CD4-positive, alpha-beta T cell treated with Interleukin-6 for 4 hours (primary cell): ENCODE data around the gene PTPRN2.
"Not testable (repeated sequence)": the region's sequence is repeated elsewhere in the genome, so short reads cannot be mapped to it uniquely, and the experiment has no call there.

Experiments used
- DNase-seq: peaks from one replicate; pipeline ENCODE4 v3.0.0-alpha.2; 2020; ENCODE audit warnings: mixed read lengths

The PTPRN2 gene

DNA sequence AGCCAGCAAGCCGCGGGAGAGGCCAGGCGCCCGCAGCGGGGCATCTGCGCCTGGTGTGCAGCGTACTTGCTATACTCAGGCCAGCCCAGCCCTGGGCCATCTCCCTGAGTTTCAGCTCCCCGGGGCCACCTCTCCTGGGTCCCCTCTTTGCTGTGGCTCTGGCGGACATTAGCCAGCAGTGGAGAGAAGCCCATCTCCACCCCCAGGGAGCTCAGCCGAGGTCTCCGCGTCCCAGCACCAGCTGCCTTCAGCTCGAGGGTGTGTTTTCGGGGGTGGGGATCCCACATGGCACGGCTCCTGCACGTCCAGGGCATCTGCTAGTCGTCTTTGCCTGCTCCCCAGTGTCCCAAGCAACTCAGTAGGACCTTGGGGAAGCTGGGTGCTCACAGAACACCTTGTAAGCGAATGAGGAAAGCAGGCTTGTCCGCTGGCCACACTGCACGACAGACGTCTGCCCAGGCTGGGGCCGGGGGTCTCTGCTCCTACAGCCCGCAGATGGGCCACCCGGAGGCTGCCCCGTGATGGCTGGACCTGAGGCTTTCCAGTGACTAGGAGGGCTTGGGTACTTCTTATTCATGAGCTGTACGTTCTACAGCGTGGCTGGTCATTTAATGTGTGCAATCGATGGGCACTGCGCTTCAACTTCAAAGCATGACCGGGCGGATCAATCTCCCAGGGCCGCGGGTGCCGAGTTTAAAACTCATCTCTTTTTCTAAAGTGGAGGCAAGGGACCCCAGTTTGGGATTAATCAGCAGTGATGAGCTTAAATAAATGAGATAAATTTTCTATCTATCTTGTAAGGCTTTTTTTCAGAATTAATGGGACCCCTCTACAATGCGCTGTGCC, 795.2 kb downstream of the PTPRN2 start:
- DNase-seq = no peak

DNA sequence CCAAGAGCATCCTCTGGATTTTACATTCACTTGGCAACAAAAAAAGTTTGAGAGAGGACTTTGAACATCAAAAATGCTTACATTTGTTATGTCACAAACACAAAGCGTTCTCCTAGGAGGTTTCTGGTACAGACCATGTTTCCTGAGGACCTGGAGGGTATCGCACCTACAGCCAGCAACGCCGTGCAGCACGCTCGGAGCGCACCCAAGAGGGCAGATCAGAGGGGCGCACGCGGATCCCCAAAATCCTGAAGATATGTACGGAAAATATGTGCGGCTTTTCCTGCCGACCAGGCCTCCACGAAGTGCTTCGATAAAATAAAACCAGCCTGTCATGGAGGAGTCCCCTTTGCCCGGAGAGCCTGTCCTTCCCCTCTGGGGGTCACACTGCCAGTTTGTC, 796.0 kb downstream of the PTPRN2 start:
- DNase-seq = no peak

- no peak for DNase-seq
These were observed 796.4 kb downstream of the PTPRN2 start for GRCh38 chr7:157791261-157791660.

- no peak for DNase-seq
These were observed 797.7 kb downstream of the PTPRN2 start for GRCh38 chr7:157789942-157790341.

DNA sequence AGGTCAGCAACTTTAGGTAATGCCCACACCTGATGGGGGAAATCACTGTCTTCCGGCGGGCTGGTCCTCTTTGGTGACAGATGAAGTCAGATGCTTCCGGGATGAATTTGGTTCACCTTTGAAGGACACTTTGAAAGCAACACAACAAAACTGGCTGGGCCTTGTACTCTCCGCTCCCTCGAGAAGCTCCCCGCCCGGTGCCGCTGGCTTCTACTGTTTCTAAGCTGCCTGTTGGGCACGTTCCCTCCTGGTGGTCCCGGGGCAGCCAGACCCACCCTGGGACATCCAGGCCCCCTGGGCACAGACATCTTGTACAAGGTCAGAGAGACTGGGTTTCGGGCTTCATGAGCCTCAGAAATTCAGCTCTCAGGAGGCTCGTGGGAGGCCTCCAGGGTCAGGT, 798.5 kb downstream of the PTPRN2 start:
- no peak for DNase-seq

DNA sequence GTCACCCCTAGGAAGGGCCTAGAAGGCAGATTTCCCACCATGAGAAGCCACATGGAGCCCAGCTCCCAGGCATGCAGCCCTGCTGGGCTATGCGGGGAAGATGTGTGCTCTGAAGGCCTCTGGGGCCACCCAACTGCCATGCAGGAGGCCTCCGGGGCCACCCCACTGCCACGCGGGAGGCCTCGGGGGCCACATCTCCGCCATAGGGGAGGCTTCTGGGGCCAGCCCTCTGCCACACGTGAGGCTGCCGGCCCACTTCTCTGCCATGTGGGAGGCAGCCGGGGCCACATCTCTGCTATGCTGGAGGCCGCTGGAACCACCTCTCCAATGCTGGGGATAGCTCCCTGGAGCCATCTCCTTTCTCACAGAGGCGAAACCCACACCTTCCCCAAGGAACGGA, 799.0 kb downstream of the PTPRN2 start:
- DNase-seq = no peak

DNA sequence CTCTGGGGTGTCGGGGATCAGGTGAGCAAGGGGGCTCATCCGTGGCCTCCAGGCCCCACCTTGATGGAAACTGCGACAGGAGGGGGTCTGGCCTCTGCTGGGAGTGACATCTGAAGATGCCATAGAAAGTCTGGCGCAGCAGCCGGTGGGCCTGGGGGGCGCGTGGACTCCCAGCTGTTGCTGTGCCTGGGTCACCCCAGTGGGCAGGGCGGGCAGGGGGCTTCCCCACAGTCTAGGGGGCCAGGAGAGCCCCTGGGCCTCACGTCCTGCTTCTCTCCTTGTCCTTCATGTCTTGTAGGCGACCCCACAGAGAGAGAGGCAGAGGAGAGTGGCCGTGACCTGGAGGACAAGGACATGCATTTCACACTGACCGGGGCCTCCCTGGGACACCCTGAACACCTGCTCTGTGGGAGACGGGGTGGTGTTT, 800.3 kb downstream of the PTPRN2 start:
- no peak for DNase-seq

DNA sequence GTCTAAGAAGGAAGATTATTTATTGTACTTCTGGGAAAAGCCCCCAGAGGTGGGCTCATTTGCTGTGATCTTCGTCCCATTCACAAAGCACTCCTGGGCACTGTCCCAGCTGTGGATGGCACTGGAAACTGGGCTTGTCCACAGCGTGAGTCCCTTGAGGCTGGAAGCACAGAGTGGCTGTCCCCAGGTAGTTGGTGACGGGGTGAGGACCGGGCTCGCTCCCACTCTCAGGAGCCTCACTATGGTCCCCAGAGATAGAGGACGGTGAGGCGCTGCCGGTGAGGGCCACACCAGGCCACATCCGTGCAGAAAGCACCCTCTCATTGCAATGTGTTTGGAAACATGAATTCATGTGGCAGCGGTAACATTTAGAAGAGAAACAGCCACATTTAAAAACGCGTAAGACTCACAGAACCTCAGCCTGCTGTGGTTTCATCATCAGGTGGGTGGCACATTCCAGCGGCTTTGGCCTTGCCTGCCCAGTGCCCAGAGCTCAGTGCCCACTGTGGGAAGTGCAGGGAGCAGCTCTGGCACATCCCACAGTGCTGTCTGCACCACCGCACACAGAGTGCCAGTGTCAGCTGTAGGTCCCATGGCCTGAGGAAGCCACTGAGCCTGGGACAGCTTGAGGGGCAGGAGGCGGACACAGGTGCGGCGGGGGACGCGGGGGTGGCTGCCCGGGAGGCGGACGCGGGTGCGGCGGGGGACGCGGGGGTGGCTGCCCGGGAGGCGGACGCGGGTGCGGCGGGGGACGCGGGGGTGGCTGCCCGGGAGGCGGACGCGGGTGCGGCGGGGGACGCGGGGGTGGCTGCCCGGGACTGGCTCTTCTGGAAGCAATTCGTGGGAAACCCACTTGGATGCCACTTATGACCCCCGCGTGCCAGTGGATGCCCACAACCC, 801.0 kb downstream of the PTPRN2 start:
- no peak for DNase-seq

GRCh38 chr7:157785486-157786186, 802.0 kb downstream of the PTPRN2 start:
- no peak for DNase-seq

- no peak for DNase-seq
These were observed 802.6 kb downstream of the PTPRN2 start for GRCh38 chr7:157784979-157785441.

DNA sequence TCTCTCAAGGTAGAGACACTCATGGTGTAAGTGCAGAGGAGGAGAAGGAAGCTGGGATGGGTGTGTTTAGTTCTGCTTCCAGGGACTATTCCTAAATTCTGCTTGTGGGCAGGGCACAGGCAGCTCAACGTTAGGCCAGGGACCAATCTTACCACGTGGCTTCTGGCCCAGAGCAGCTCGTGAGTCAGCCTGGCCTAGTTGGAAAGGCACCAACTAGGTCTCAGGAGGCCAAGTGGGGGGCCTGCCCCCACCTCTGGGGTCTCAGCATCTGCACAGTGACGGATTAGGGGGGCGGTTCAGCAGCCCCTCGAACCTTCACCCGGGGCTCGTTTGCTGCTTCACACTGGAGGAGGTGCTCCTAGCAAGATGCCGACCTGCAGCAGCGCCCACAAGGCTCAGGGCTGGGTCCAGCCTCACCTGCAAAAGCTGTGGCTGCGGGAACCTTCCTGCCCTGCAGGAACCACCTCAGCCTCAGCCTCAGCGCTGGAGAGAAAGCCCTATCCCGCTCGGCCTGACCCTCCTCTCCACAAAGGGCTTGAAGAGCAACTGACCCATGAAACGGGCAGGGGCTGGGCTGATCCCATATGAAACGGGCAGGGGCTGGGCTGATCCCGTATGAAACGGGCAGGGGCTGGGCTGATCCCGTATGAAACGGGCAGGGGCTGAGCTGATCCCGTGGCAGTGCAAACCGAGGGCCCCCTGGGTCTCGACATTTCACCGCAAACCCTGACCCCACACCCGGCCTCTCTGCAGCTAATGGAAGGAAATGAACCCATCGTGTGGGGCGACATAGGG, 803.4 kb downstream of the PTPRN2 start:
- DNase-seq = no peak

- no peak for DNase-seq
These were observed 805.6 kb downstream of the PTPRN2 start for GRCh38 chr7:157782041-157782440.

- DNase-seq = no peak
These were observed 806.9 kb downstream of the PTPRN2 start for GRCh38 chr7:157780721-157781120.

GRCh38 chr7:157780312-157780711, 807.3 kb downstream of the PTPRN2 start:
- no peak for DNase-seq

GRCh38 chr7:157779206-157779605, 808.4 kb downstream of the PTPRN2 start:
- DNase-seq = no peak

- DNase-seq = not testable (repeated sequence)
These were observed 810.3 kb downstream of the PTPRN2 start for GRCh38 chr7:157777194-157777762.

GRCh38 chr7:157775560-157776332, 811.9 kb downstream of the PTPRN2 start:
- DNase-seq = no peak

- no peak for DNase-seq
These were observed 812.5 kb downstream of the PTPRN2 start for GRCh38 chr7:157775021-157775559.

- DNase-seq = no peak
These were observed 813.1 kb downstream of the PTPRN2 start for GRCh38 chr7:157774495-157774894.

GRCh38 chr7:157773361-157773760, 814.3 kb downstream of the PTPRN2 start:
- DNase-seq = no peak
